GM10266 (cell line): ENCODE data around the gene LRRTM3.

Source experiments
- DNase-seq: peaks from one replicate; pipeline ENCODE4 v3.0.0; 2012; ENCODE audit errors: extremely low spot score
- TF ChIP-seq, protein P1 (sequence below): IDR thresholded peaks from 2 replicates; pipeline ENCODE4 v1.5.1; 2012; ENCODE audit warnings: mild to moderate bottlenecking, low read depth; ENCODE audit not compliant: control insufficient read depth, insufficient read depth; ENCODE audit errors: missing control alignments

The LRRTM3 gene

DNA sequence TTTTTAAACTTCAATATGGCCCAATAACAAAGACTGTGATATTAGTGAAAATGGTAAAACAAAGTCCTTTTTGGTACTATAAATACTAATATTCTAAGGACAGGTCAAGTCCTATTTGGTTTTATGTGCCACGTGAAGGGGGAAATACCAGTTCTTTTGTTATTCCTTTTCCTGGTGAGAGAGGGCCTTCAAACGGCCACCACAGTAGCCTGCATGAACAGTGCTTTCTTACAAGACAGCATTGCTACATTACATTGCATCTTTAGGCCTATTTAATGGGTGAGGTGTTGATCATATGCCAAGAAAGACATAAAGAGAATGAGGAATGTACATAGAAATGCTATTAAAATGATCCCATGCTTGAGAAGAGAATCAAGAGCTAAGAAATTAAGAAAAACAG, 214.8 kb downstream of the LRRTM3 start:
- DNase-seq = no peak
- TF ChIP-seq, protein P1, sequence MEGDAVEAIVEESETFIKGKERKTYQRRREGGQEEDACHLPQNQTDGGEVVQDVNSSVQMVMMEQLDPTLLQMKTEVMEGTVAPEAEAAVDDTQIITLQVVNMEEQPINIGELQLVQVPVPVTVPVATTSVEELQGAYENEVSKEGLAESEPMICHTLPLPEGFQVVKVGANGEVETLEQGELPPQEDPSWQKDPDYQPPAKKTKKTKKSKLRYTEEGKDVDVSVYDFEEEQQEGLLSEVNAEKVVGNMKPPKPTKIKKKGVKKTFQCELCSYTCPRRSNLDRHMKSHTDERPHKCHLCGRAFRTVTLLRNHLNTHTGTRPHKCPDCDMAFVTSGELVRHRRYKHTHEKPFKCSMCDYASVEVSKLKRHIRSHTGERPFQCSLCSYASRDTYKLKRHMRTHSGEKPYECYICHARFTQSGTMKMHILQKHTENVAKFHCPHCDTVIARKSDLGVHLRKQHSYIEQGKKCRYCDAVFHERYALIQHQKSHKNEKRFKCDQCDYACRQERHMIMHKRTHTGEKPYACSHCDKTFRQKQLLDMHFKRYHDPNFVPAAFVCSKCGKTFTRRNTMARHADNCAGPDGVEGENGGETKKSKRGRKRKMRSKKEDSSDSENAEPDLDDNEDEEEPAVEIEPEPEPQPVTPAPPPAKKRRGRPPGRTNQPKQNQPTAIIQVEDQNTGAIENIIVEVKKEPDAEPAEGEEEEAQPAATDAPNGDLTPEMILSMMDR = no peak

GRCh38 chr10:67141300-67141699, 215.5 kb downstream of the LRRTM3 start:
- DNase-seq = no peak
- TF ChIP-seq, protein P1 = no peak

- DNase-seq = no peak
- TF ChIP-seq, protein P1 = no peak
Measured at GRCh38 chr10:67144530-67144929, 218.7 kb downstream of the LRRTM3 start.
